ENCODE results near the gene SLC26A6. TPM values are rescaled to one million over a fixed set of nuclear protein-coding genes. Genes with fewer than 3 reads are reported as not detected.
A peak's percentile ranks its signal among the peaks of the same experiment; 100 is the strongest.

SLC26A6 gene
- total RNA-seq, 1 experiment from 2014 or later: 44.9 TPM

DNA sequence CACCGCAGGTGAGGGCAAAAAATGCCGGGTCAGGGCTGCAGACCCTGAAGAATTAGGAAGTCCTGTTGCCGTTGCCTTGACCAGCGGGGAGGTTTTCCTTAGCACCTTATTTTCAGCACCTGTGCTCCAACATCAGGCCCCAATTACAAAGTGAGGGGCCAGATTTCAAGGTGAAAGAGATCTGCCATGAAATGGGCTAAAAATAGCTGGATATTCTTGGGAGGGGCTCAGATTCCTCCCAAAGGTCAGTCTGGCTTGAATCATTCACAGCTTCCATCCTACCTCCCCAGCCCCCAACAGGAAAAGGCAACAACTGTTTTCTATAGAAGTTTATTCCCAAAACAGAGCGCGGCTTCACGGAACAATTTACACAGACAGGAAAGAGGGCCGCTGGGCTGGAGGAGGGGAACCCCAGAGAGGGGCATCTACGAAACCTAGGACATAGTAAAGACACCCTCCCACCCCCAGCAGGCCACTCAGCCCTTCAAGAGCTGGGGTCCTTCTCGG lies 941 bp upstream of the SLC26A6 start:
- Histone ChIP-seq H4K20me1 (ENCODE audit: low read length) (no peaks in the 10 kb centered on the region), H3K79me2 (ENCODE audit: low read length) (peaks cover 22% of the 10 kb centered on the region), H3K4me1 (ENCODE audit: insufficient read depth, low read length) (peaks cover 26% of the 10 kb centered on the region), H2AFZ (ENCODE audit: low read length) (peak overlapping the region; percentile 71), H3K27ac (ENCODE audit: low read length) (no peak overlapping the region), H3K9me2 (replicated peaks; ENCODE audit: low read length) (no peaks in the 10 kb centered on the region), H3K27me3 (ENCODE audit: low read length) (no peaks in the 10 kb centered on the region), H3K36me3 (ENCODE audit: low read depth, low read length) (peaks cover 4% of the 10 kb centered on the region), H3K4me2 (ENCODE audit: low read length) (peak overlapping the region; percentile 96), H3K9me3 (ENCODE audit: low read length) (no peaks in the 10 kb centered on the region), H3F3A (ENCODE audit: low read length, unreplicated experiment) (no peaks in the 10 kb centered on the region), H3K4me3 (ENCODE audit: low read length) (peak overlapping the region; percentile 90), H3K9ac (ENCODE audit: low read length) (peak overlapping the region; percentile 83)
- ATAC-seq: no peak
- POLR2A ChIA-PET (ENCODE audit: unreplicated experiment): interaction anchor here (0.6 kb wide), 1 partner anchor 211 kb away, joined by 4 read pairs; the partner anchor contains the start of gene PRKAR2A
- BruUV-seq (replicated peaks): no TSS peak
- DNase-seq: no peak
- intact Hi-C loops (cut with micrococcal nuclease): no loop called here
- CTCF ChIA-PET: interaction anchor here (0.5 to 1.4 kb wide), 5 partner anchors 50 to 104 kb away, joined by 3 to 6 read pairs (median 3); partner anchors contain the start of genes PFKFB4 and UCN2
- TF ChIP-seq EZH2 (IDR thresholded peaks at IDR 0.05; ENCODE audit: low read length, unreplicated experiment): no peak
- TF ChIP-seq, protein P1, sequence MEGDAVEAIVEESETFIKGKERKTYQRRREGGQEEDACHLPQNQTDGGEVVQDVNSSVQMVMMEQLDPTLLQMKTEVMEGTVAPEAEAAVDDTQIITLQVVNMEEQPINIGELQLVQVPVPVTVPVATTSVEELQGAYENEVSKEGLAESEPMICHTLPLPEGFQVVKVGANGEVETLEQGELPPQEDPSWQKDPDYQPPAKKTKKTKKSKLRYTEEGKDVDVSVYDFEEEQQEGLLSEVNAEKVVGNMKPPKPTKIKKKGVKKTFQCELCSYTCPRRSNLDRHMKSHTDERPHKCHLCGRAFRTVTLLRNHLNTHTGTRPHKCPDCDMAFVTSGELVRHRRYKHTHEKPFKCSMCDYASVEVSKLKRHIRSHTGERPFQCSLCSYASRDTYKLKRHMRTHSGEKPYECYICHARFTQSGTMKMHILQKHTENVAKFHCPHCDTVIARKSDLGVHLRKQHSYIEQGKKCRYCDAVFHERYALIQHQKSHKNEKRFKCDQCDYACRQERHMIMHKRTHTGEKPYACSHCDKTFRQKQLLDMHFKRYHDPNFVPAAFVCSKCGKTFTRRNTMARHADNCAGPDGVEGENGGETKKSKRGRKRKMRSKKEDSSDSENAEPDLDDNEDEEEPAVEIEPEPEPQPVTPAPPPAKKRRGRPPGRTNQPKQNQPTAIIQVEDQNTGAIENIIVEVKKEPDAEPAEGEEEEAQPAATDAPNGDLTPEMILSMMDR (conservative IDR thresholded peaks at IDR 0.05; ENCODE audit: low read depth, low read length): no peak
- no peak for TF ChIP-seq EZH2phosphoT487 (IDR thresholded peaks at IDR 0.05; ENCODE audit: borderline replicate concordance, low read length)

DNA sequence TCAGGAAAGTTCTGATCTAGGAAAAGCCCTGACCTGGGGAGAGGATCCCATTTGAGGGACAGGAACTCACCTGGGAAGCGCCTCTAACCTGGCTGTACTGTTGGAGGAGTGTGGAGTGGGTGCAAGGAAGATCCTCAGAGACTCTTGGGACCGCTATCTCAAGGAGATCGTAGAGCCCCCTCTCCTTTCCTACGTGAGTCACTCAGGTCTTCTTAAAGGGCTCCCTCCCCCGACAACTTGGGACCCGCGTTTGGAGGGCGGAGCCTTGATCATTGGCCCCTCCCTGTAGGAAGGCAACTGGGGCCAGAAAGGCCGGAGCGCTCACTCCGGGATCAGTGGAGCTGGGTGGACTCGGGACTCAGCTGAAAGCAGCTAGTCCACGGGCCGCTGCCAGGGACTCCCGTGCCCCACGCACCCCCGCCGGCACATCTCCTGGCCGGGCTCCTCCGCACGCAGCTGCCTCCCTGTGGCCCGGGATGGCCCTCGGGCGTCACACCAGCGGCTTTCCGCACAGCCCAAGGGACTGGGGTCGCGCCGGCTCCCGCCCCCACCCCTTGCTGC lies 520 bp downstream of the SLC26A6 start:
- CTCF ChIA-PET: interaction anchor here (0.6 to 1.4 kb wide), 6 partner anchors 29 to 132 kb away, joined by 3 to 6 read pairs (median 4); partner anchors contain the start of genes PFKFB4 and UCN2
- intact Hi-C loops (cut with micrococcal nuclease): loop anchor here (1.0 to 2.0 kb wide), 4 partner anchors 25 to 78 kb away; partner anchors contain the start of genes NCKIPSD, PFKFB4 and UQCRC1
- Histone ChIP-seq H3K27ac (ENCODE audit: low read length) (no peak overlapping the region; the same call in 1 of the 2 replicates), H3K36me3 (ENCODE audit: low read depth, low read length) (peaks cover 10% of the 10 kb centered on the region), H2AFZ (ENCODE audit: low read length) (peak overlapping the region; percentile 90), H3K27me3 (ENCODE audit: low read length) (no peaks in the 10 kb centered on the region), H3K79me2 (ENCODE audit: low read length) (peaks cover 22% of the 10 kb centered on the region), H3K9ac (ENCODE audit: low read length) (peak overlapping the region; percentile 83), H3K4me1 (ENCODE audit: insufficient read depth, low read length) (peaks cover 26% of the 10 kb centered on the region), H3K9me3 (ENCODE audit: low read length) (no peaks in the 10 kb centered on the region), H3K4me3 (ENCODE audit: low read length) (peak overlapping the region; percentile 90), H4K20me1 (ENCODE audit: low read length) (no peaks in the 10 kb centered on the region), H3K4me2 (ENCODE audit: low read length) (peak overlapping the region; percentile 99), H3K9me2 (replicated peaks; ENCODE audit: low read length) (no peaks in the 10 kb centered on the region), H3F3A (ENCODE audit: low read length, unreplicated experiment) (no peaks in the 10 kb centered on the region)
- BruUV-seq (replicated peaks): TSS peak; percentile 45
- DNase-seq: peak; percentile 53
- POLR2A ChIA-PET (ENCODE audit: unreplicated experiment): interaction anchor here (0.5 to 0.8 kb wide), 3 partner anchors 10 to 460 kb away, joined by 3 to 4 read pairs (median 3); no protein-coding TSS in a partner anchor
- ATAC-seq: peak; percentile 52
- TF ChIP-seq EZH2phosphoT487 (IDR thresholded peaks at IDR 0.05; ENCODE audit: borderline replicate concordance, low read length) (no peak), EZH2 (IDR thresholded peaks at IDR 0.05; ENCODE audit: low read length, unreplicated experiment) (no peak)
- TF ChIP-seq, protein P1 (conservative IDR thresholded peaks at IDR 0.05; ENCODE audit: low read depth, low read length): no peak

DNA sequence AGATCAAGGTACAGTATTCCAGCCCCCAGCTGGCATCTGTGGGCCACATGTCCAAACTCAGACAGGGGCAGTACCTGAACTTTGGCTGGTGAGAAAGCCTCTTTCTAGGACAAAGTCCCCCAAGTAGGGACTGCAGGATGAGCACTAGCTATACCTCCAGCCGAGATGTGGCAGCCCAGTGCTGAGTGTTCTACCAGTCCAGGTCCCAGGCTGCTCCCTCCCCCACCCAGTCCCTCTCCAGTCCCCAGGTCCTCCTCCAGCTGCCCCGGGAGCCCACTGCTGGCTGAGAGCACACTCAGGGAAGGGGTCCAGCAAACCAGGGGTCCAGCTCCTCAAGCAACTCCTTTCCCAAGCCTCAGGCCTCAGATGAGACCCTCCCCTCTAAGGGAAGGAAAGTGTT lies 1.5 kb downstream of the SLC26A6 start:
- no peak for ATAC-seq
- intact Hi-C loops (cut with micrococcal nuclease): loop anchor here (2.0 kb wide), 2 partner anchors 51 to 77 kb away; partner anchors contain the start of genes NCKIPSD and PFKFB4
- POLR2A ChIA-PET (ENCODE audit: unreplicated experiment): no interaction called here

More for the DNA sequence above, 1.5 kb downstream of the SLC26A6 start:
- no peak overlapping the region for H3K27ac ChIP-seq (ENCODE audit: low read length)
- H3K79me2 ChIP-seq (ENCODE audit: low read length): peaks cover 22% of the 10 kb centered on the region
- H3F3A ChIP-seq (ENCODE audit: low read length, unreplicated experiment): no peaks in the 10 kb centered on the region
- no peak overlapping the region for H3K9ac ChIP-seq (ENCODE audit: low read length)
- TF ChIP-seq, protein P1 (conservative IDR thresholded peaks at IDR 0.05; ENCODE audit: low read depth, low read length): no peak
- TF ChIP-seq EZH2 (IDR thresholded peaks at IDR 0.05; ENCODE audit: low read length, unreplicated experiment): no peak
- no peak for TF ChIP-seq EZH2phosphoT487 (IDR thresholded peaks at IDR 0.05; ENCODE audit: borderline replicate concordance, low read length)
- peak overlapping the region; percentile 90 for H3K4me3 ChIP-seq (ENCODE audit: low read length)
- H3K4me1 ChIP-seq (ENCODE audit: insufficient read depth, low read length): peaks cover 26% of the 10 kb centered on the region
- H4K20me1 ChIP-seq (ENCODE audit: low read length): no peaks in the 10 kb centered on the region
- H3K9me2 ChIP-seq (replicated peaks; ENCODE audit: low read length): no peaks in the 10 kb centered on the region
- H3K27me3 ChIP-seq (ENCODE audit: low read length): no peaks in the 10 kb centered on the region
- CTCF ChIA-PET: no interaction called here
- no peak for DNase-seq
- H3K4me2 ChIP-seq (ENCODE audit: low read length): peak overlapping the region; percentile 99
- no TSS peak for BruUV-seq (replicated peaks)
- no peaks in the 10 kb centered on the region for H3K9me3 ChIP-seq (ENCODE audit: low read length)
- H2AFZ ChIP-seq (ENCODE audit: low read length): no peak overlapping the region
- peaks cover 10% of the 10 kb centered on the region for H3K36me3 ChIP-seq (ENCODE audit: low read depth, low read length)
